WTC11 (cell line): ENCODE measurements around the gene PCIF1. TPM values are rescaled to one million over a fixed set of nuclear protein-coding genes. Genes with fewer than 3 reads are reported as not detected.

ENCODE experiments used
- ATAC-seq: fragments of 200-7000 bp; cut with Tn5 transposase; 2 replicates; pipeline ENCODE4 v1.10.0; 2021; ENCODE audit warnings: mild to moderate bottlenecking, moderate library complexity
- CTCF ChIA-PET: fragments of 300-600 bp; sonication (Branson Sonifier 250); formaldehyde crosslinking; loops from one replicate; lab custom pipeline; 2021; ENCODE audit warnings: antibody characterized with exemption; lab: Charles Lee
- POLR2A ChIA-PET: fragments of 350-600 bp; sonication (Branson Sonifier 250); formaldehyde crosslinking; loops from one replicate; lab custom pipeline; 2021; ENCODE audit warnings: antibody characterized with exemption; lab: Charles Lee
- DNase-seq: peaks from one replicate; pipeline ENCODE4 v3.0.0; 2021; ENCODE audit warnings: low spot score
- H3K27ac Mint-ChIP-seq: 2 replicates; pipeline ENCODE4 v1.8.0; 2021; ENCODE audit warnings: mixed read lengths
- H3K27me3 Mint-ChIP-seq: 2 replicates; pipeline ENCODE4 v1.8.0; 2021; ENCODE audit warnings: low read depth, mild to moderate bottlenecking, moderate library complexity, mixed read lengths
- H3K36me3 Mint-ChIP-seq: 2 replicates; pipeline ENCODE4 v1.8.0; 2021; ENCODE audit warnings: mixed read lengths
- H3K4me1 Mint-ChIP-seq: 2 replicates; pipeline ENCODE4 v1.8.0; 2022; ENCODE audit warnings: mixed read lengths
- H3K4me3 Mint-ChIP-seq: 2 replicates; pipeline ENCODE4 v1.8.0; 2021; ENCODE audit warnings: mild to moderate bottlenecking, moderate library complexity, mixed read lengths
- H3K9me3 Mint-ChIP-seq: 2 replicates; pipeline ENCODE4 v1.8.0; 2021; ENCODE audit warnings: mixed read lengths
- CREB1 ChIP-seq: sonication (generic); formaldehyde crosslinking; IDR thresholded peaks from 2 replicates; pipeline ENCODE4 v1.8.0; 2023; ENCODE audit warnings: mild to moderate bottlenecking, missing genetic modification reagents
- CREM ChIP-seq: sonication (generic); formaldehyde crosslinking; IDR thresholded peaks from 2 replicates; pipeline ENCODE4 v1.8.1; 2022; ENCODE audit warnings: mild to moderate bottlenecking, missing genetic modification reagents, moderate library complexity
- ELF4 ChIP-seq: sonication (generic); formaldehyde crosslinking; IDR thresholded peaks from 2 replicates; pipeline ENCODE4 v1.8.1; 2022; ENCODE audit warnings: low read depth, mild to moderate bottlenecking, moderate library complexity, missing genetic modification reagents
- FOXJ3 ChIP-seq: sonication (generic); formaldehyde crosslinking; IDR thresholded peaks from 2 replicates; pipeline ENCODE4 v1.9.0; 2021; ENCODE audit warnings: missing genetic modification reagents, mild to moderate bottlenecking, borderline replicate concordance
- MXD4 ChIP-seq: fragments of 250-450 bp; sonication (Bioruptor Pico); IDR thresholded peaks from 2 replicates; pipeline ENCODE4 v1.8.0; 2021; ENCODE audit warnings: mild to moderate bottlenecking, moderate library complexity, borderline replicate concordance
- NR3C1 ChIP-seq: sonication (generic); formaldehyde crosslinking; conservative IDR thresholded peaks from 2 replicates; pipeline ENCODE4 v1.8.1; 2023; ENCODE audit warnings: low read depth, mild to moderate bottlenecking, missing genetic modification reagents
- PRRX2 ChIP-seq: fragments of 250-450 bp; sonication (Bioruptor Pico); IDR thresholded peaks from 2 replicates; pipeline ENCODE4 v1.8.0; 2021; ENCODE audit warnings: mild to moderate bottlenecking
- SMAD3 ChIP-seq: sonication (generic); formaldehyde crosslinking; IDR thresholded peaks from 2 replicates; pipeline ENCODE4 v1.8.0; 2022; ENCODE audit warnings: missing genetic modification reagents, mild to moderate bottlenecking, borderline replicate concordance
- SP1 ChIP-seq: sonication (generic); formaldehyde crosslinking; conservative IDR thresholded peaks from 2 replicates; pipeline ENCODE4 v1.8.1; 2022; ENCODE audit warnings: missing genetic modification reagents
- TEAD4 ChIP-seq: sonication (generic); formaldehyde crosslinking; IDR thresholded peaks from 2 replicates; pipeline ENCODE4 v1.8.0; 2022; ENCODE audit warnings: mild to moderate bottlenecking, missing genetic modification reagents
- TP53 ChIP-seq: sonication (generic); formaldehyde crosslinking; IDR thresholded peaks from 2 replicates; pipeline ENCODE4 v1.8.1; 2023; ENCODE audit warnings: mild to moderate bottlenecking, missing genetic modification reagents
- ZNF423 ChIP-seq: fragments of 250-450 bp; sonication (Bioruptor Pico); IDR thresholded peaks from 2 replicates; pipeline ENCODE4 v2.1.2; 2022; ENCODE audit warnings: mild to moderate bottlenecking, moderate library complexity
- total RNA-seq: library from RNA; stranded (reverse); gene quantifications from 3 replicates; pipeline ENCODE4 v1.2.3, GENCODE V29; 2021
- TF ChIP-seq, protein P1 (sequence below): sonication (generic); formaldehyde crosslinking; IDR thresholded peaks from 2 replicates; pipeline ENCODE4 v1.8.1; 2023; ENCODE audit warnings: mild to moderate bottlenecking, missing genetic modification reagents
- TF ChIP-seq, protein P2 (sequence below): sonication (generic); formaldehyde crosslinking; IDR thresholded peaks from 2 replicates; pipeline ENCODE4 v1.8.1; 2022; ENCODE audit warnings: missing genetic modification reagents, borderline replicate concordance
- TF ChIP-seq, protein P3 (sequence below): sonication (generic); formaldehyde crosslinking; IDR thresholded peaks from 2 replicates; pipeline ENCODE4 v1.8.1; 2022; ENCODE audit warnings: mild to moderate bottlenecking, moderate library complexity, missing genetic modification reagents
- TF ChIP-seq, protein P4 (sequence below): sonication (generic); formaldehyde crosslinking; IDR thresholded peaks from 2 replicates; pipeline ENCODE4 v1.8.0; 2022; ENCODE audit warnings: mild to moderate bottlenecking, missing genetic modification reagents
- TF ChIP-seq, protein P5 (sequence below): sonication (generic); formaldehyde crosslinking; IDR thresholded peaks from 2 replicates; pipeline ENCODE4 v1.8.1; 2022; ENCODE audit warnings: mild to moderate bottlenecking, missing genetic modification reagents, moderate library complexity, borderline replicate concordance
- TF ChIP-seq, protein P6 (sequence below): fragments of 250-450 bp; sonication (Bioruptor Pico); IDR thresholded peaks from 2 replicates; pipeline ENCODE4 v1.9.0; 2021; ENCODE audit warnings: mild to moderate bottlenecking
- TF ChIP-seq, protein P7 (sequence below): sonication (generic); formaldehyde crosslinking; conservative IDR thresholded peaks from 2 replicates; pipeline ENCODE4 v1.8.1; 2023; ENCODE audit warnings: mild to moderate bottlenecking, low read depth, missing genetic modification reagents, moderate library complexity
- TF ChIP-seq, protein P8 (sequence below): sonication (generic); formaldehyde crosslinking; IDR thresholded peaks from 2 replicates; pipeline ENCODE4 v1.8.0; 2022; ENCODE audit warnings: mild to moderate bottlenecking, missing genetic modification reagents
- TF ChIP-seq, protein P9 (sequence below): sonication (generic); formaldehyde crosslinking; IDR thresholded peaks from 2 replicates; pipeline ENCODE4 v1.8.1; 2023; ENCODE audit warnings: mild to moderate bottlenecking, missing genetic modification reagents, moderate library complexity

Gene PCIF1
- total RNA-seq, 1 experiment from 2014 or later, result 42.2 TPM

DNA sequence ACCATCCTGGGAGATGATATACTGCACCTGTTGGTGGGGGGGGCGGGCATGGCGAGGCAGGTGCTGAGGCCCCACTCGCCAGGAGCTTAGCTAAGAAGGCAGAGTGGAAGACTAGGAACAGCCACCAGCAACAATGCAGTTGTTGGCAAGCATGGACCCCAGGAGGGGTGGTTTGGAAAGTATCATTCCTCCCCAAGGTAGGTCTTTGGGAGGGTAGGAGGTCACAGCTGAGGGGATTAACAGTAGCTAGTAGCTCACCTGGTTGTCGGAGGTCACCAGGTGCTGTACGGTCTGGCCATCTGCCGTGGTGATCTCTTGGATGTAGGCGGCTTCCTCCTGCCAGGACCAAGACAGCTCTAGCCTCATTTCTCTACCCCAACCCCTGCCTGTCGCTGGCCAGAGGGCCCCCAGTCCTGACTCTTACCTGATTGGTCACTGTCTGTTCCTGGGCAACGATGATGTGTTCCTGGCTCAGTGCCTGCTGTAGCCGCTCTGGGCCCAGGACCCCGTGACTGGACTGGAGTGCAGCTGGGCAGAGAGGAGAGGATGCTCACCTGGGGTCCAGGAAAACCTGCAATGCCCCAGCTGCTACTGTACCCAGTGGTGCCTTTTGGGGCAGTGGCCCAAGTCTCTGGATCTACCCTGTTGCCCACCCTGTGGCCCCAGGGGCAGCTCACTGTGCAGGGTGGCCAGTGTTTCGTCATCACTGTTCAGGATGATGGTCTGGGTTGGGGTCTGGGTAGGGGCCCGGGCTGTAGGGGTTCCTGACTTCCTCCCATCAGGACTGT is 15.3 kb downstream of the PCIF1 start (continued):
- TF ChIP-seq, protein P1, sequence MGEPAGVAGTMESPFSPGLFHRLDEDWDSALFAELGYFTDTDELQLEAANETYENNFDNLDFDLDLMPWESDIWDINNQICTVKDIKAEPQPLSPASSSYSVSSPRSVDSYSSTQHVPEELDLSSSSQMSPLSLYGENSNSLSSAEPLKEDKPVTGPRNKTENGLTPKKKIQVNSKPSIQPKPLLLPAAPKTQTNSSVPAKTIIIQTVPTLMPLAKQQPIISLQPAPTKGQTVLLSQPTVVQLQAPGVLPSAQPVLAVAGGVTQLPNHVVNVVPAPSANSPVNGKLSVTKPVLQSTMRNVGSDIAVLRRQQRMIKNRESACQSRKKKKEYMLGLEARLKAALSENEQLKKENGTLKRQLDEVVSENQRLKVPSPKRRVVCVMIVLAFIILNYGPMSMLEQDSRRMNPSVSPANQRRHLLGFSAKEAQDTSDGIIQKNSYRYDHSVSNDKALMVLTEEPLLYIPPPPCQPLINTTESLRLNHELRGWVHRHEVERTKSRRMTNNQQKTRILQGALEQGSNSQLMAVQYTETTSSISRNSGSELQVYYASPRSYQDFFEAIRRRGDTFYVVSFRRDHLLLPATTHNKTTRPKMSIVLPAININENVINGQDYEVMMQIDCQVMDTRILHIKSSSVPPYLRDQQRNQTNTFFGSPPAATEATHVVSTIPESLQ, result no peak

DNA sequence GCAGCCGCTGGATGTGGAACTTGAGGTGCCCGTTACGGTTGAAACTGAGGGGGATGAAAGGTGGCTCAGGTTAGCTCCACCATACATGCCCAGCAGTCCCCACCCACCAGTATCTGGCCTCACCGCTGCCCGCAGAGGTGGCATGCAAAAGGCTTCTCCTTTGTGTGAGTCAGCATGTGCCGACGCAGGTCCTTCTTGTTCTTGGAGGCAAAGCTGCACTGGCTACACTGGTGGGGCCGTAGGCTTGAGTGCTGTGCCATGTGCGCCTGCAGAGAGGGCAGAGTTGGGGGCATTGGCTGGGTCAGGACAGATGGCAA is 15.8 kb downstream of the PCIF1 start:
- no peaks in the 10 kb centered on the region for H3K9me3 Mint-ChIP-seq
- no peak overlapping the region for H3K27ac Mint-ChIP-seq
- H3K27me3 Mint-ChIP-seq, result no peaks in the 10 kb centered on the region
- no peak for ATAC-seq
- no peak for DNase-seq
- no peak overlapping the region for H3K4me3 Mint-ChIP-seq
- CTCF ChIA-PET, result interaction anchor here (1.7 kb wide), 1 partner anchor 20 kb away, joined by 5 read pairs; no protein-coding TSS in a partner anchor
- no peak for TF ChIP-seq CREB1 (CRISPR knock-in tag)
- no peak for TF ChIP-seq SP1 (CRISPR knock-in tag)
- TF ChIP-seq SMAD3 (CRISPR knock-in tag), result no peak
- TF ChIP-seq, protein P2, sequence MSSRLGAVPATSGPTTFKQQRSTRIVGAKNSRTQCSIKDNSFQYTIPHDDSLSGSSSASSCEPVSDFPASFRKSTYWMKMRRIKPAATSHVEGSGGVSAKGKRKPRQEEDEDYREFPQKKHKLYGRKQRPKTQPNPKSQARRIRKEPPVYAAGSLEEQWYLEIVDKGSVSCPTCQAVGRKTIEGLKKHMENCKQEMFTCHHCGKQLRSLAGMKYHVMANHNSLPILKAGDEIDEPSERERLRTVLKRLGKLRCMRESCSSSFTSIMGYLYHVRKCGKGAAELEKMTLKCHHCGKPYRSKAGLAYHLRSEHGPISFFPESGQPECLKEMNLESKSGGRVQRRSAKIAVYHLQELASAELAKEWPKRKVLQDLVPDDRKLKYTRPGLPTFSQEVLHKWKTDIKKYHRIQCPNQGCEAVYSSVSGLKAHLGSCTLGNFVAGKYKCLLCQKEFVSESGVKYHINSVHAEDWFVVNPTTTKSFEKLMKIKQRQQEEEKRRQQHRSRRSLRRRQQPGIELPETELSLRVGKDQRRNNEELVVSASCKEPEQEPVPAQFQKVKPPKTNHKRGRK, result no peak
- TF ChIP-seq TEAD4 (CRISPR knock-in tag), result no peak
- TF ChIP-seq FOXJ3 (CRISPR knock-in tag), result no peak
- TF ChIP-seq, protein P3, sequence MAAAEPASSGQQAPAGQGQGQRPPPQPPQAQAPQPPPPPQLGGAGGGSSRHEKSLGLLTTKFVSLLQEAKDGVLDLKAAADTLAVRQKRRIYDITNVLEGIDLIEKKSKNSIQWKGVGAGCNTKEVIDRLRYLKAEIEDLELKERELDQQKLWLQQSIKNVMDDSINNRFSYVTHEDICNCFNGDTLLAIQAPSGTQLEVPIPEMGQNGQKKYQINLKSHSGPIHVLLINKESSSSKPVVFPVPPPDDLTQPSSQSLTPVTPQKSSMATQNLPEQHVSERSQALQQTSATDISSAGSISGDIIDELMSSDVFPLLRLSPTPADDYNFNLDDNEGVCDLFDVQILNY (CRISPR knock-in tag), result no peak
- TF ChIP-seq, protein P4, sequence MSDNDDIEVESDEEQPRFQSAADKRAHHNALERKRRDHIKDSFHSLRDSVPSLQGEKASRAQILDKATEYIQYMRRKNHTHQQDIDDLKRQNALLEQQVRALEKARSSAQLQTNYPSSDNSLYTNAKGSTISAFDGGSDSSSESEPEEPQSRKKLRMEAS, result no peak
- TF ChIP-seq, protein P5, sequence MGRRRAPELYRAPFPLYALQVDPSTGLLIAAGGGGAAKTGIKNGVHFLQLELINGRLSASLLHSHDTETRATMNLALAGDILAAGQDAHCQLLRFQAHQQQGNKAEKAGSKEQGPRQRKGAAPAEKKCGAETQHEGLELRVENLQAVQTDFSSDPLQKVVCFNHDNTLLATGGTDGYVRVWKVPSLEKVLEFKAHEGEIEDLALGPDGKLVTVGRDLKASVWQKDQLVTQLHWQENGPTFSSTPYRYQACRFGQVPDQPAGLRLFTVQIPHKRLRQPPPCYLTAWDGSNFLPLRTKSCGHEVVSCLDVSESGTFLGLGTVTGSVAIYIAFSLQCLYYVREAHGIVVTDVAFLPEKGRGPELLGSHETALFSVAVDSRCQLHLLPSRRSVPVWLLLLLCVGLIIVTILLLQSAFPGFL (CRISPR knock-in tag), result no peak
- no peak for TF ChIP-seq TP53
- TF ChIP-seq CREM (CRISPR knock-in tag), result no peak
- TF ChIP-seq PRRX2 (CRISPR knock-in tag), result no peak
- TF ChIP-seq, protein P6, sequence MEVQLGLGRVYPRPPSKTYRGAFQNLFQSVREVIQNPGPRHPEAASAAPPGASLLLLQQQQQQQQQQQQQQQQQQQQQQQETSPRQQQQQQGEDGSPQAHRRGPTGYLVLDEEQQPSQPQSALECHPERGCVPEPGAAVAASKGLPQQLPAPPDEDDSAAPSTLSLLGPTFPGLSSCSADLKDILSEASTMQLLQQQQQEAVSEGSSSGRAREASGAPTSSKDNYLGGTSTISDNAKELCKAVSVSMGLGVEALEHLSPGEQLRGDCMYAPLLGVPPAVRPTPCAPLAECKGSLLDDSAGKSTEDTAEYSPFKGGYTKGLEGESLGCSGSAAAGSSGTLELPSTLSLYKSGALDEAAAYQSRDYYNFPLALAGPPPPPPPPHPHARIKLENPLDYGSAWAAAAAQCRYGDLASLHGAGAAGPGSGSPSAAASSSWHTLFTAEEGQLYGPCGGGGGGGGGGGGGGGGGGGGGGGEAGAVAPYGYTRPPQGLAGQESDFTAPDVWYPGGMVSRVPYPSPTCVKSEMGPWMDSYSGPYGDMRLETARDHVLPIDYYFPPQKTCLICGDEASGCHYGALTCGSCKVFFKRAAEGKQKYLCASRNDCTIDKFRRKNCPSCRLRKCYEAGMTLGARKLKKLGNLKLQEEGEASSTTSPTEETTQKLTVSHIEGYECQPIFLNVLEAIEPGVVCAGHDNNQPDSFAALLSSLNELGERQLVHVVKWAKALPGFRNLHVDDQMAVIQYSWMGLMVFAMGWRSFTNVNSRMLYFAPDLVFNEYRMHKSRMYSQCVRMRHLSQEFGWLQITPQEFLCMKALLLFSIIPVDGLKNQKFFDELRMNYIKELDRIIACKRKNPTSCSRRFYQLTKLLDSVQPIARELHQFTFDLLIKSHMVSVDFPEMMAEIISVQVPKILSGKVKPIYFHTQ, result no peak
- no peak for TF ChIP-seq ZNF423 (CRISPR knock-in tag)
- TF ChIP-seq ELF4, result no peak
- TF ChIP-seq, protein P7, sequence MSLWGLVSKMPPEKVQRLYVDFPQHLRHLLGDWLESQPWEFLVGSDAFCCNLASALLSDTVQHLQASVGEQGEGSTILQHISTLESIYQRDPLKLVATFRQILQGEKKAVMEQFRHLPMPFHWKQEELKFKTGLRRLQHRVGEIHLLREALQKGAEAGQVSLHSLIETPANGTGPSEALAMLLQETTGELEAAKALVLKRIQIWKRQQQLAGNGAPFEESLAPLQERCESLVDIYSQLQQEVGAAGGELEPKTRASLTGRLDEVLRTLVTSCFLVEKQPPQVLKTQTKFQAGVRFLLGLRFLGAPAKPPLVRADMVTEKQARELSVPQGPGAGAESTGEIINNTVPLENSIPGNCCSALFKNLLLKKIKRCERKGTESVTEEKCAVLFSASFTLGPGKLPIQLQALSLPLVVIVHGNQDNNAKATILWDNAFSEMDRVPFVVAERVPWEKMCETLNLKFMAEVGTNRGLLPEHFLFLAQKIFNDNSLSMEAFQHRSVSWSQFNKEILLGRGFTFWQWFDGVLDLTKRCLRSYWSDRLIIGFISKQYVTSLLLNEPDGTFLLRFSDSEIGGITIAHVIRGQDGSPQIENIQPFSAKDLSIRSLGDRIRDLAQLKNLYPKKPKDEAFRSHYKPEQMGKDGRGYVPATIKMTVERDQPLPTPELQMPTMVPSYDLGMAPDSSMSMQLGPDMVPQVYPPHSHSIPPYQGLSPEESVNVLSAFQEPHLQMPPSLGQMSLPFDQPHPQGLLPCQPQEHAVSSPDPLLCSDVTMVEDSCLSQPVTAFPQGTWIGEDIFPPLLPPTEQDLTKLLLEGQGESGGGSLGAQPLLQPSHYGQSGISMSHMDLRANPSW (CRISPR knock-in tag), result no peak
- TF ChIP-seq, protein P8, sequence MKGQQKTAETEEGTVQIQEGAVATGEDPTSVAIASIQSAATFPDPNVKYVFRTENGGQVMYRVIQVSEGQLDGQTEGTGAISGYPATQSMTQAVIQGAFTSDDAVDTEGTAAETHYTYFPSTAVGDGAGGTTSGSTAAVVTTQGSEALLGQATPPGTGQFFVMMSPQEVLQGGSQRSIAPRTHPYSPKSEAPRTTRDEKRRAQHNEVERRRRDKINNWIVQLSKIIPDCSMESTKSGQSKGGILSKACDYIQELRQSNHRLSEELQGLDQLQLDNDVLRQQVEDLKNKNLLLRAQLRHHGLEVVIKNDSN (CRISPR knock-in tag), result no peak
- no peak for TF ChIP-seq NR3C1 (CRISPR knock-in tag)
- TF ChIP-seq, protein P9, sequence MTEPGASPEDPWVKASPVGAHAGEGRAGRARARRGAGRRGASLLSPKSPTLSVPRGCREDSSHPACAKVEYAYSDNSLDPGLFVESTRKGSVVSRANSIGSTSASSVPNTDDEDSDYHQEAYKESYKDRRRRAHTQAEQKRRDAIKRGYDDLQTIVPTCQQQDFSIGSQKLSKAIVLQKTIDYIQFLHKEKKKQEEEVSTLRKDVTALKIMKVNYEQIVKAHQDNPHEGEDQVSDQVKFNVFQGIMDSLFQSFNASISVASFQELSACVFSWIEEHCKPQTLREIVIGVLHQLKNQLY (CRISPR knock-in tag), result no peak
- no peak for TF ChIP-seq MXD4
- H3K4me1 Mint-ChIP-seq, result peaks cover 5% of the 10 kb centered on the region
- peaks cover 29% of the 10 kb centered on the region for H3K36me3 Mint-ChIP-seq
- POLR2A ChIA-PET, result interaction anchor here (1.3 kb wide), 1 partner anchor 51 kb away, joined by 3 read pairs; no protein-coding TSS in a partner anchor
